GM12873 (cell line): ENCODE results near the gene ACP3.

ENCODE experiments used
- TF ChIP-seq, protein P1 (sequence below): IDR thresholded peaks from 2 replicates; pipeline ENCODE4 v1.5.1; 2012; ENCODE audit warnings: low read depth, mild to moderate bottlenecking, moderate library complexity, low read length, control low read depth; ENCODE audit not compliant: insufficient read depth; ENCODE audit errors: missing control alignments

The ACP3 gene

DNA sequence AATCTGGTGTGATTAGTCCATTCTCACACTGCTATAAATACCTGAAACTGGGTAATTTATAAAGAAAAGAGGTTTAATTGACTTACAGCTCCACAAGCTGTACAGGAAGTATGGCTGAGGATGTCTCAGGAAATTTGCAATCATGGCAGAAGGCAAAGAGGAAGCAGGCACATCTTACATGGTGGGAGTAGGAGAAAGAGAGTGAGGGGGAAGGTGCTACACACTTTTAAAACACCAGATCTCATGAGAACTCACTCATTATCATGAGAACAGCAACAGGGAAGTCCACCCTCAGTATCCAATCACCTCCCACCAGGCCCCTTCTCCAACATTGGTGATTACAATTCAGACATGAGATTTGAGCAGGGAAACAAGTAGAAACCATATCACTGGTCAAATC lies 24.0 kb upstream of the ACP3 start:
- TF ChIP-seq, protein P1, sequence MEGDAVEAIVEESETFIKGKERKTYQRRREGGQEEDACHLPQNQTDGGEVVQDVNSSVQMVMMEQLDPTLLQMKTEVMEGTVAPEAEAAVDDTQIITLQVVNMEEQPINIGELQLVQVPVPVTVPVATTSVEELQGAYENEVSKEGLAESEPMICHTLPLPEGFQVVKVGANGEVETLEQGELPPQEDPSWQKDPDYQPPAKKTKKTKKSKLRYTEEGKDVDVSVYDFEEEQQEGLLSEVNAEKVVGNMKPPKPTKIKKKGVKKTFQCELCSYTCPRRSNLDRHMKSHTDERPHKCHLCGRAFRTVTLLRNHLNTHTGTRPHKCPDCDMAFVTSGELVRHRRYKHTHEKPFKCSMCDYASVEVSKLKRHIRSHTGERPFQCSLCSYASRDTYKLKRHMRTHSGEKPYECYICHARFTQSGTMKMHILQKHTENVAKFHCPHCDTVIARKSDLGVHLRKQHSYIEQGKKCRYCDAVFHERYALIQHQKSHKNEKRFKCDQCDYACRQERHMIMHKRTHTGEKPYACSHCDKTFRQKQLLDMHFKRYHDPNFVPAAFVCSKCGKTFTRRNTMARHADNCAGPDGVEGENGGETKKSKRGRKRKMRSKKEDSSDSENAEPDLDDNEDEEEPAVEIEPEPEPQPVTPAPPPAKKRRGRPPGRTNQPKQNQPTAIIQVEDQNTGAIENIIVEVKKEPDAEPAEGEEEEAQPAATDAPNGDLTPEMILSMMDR: no peak

DNA sequence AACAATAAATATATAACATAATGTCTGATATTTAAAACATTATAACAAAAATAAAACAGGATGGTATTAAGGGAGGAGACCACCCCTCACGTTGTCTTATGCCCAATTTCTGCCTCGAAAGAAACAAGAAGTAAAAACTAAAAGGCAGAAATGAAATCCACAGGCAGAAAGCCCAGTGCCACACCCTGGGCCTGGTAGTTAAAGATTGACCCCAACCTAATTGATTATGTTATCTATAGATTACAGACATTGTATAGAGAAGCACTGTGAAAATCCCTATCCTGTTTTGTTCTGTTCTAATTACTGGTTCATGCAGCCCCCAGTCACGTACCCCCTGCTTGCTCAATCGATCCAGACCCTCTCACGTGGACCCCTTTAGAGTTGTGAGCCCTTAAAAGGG lies 22.3 kb upstream of the ACP3 start:
- TF ChIP-seq, protein P1: no peak

DNA sequence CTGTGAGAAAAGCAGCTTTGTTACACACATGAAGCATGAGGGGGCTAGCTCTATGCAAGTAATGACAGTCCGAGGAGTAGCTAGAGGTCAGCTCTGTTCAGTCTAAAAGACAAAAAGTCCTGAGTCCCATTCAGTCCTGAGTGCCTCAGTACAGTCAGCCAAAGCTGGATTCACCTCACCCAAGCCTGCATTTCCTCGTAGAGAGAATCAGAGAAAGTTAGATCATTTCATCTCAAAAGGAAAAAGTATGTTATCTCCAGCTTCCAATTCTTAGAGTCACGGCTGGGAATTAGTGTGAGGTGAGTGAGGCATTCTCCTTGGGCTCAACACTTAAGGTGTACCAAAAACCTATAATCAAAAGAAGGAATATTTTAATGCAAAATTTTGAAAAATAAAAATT lies 5.9 kb upstream of the ACP3 start:
- TF ChIP-seq, protein P1: no peak

DNA sequence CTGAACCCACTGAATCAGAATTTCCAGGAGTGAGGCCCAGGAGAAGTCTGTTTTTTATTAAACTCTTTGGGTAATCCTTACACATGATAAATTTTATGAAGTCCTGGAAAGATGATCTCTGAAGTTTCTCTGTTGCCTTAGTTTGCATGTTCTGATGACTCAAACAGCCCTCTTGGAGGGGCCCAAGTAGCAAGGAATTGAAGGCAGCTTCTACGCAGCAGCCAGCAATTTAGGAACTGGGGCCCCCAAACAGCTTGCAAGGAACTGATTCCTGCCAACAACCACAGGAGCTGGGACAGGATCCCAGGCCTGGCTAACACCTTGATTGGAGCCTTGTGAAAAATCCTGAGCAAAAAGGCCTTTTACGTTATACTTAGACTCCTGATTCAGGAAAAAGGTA lies 5.4 kb upstream of the ACP3 start:
- TF ChIP-seq, protein P1: no peak

DNA sequence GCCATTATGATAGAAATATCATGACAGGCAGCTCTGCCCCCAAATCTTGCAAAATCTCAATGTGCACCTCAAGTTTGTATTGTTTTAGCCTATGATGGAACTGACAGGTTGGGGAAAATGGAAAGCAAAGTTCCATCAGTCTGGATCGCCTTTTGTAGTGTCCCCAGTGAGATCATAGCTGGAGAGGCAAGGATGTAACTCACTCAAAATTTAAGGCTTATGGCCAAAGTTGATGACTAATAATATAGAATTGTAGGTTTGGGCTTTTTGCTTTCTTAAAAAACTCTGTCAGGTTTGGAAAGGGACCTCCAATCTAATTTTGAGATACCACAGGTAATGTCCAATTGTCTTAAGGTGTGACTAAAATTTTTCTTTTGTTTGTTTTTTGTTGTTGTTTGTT lies 1.4 kb upstream of the ACP3 start:
- TF ChIP-seq, protein P1: no peak

GRCh38 chr3:132318451-132318850 lies 1.2 kb downstream of the ACP3 start:
- TF ChIP-seq, protein P1: no peak

GRCh38 chr3:132321304-132321703 lies 4.1 kb downstream of the ACP3 start:
- TF ChIP-seq, protein P1: no peak
